HG03439 (cell line): ENCODE data around the gene SON.
"Not testable (repeated sequence)": the region's sequence is repeated elsewhere in the genome, so short reads cannot be mapped to it uniquely, and the experiment has no call there.

Experiments
- ATAC-seq: cut with Tn5 transposase; IDR thresholded peaks from one replicate; pipeline ENCODE4 v1.9.1; 2021; ENCODE audit warnings: mild to moderate bottlenecking, moderate library complexity; ENCODE audit not compliant: unreplicated experiment

The SON gene

GRCh38 chr21:33566514-33566913, 23.7 kb downstream of the SON start:
- no peak for ATAC-seq

- no peak for ATAC-seq
Measured at GRCh38 chr21:33567914-33568313, 25.1 kb downstream of the SON start.

GRCh38 chr21:33568448-33568847, 25.6 kb downstream of the SON start:
- no peak for ATAC-seq

DNA sequence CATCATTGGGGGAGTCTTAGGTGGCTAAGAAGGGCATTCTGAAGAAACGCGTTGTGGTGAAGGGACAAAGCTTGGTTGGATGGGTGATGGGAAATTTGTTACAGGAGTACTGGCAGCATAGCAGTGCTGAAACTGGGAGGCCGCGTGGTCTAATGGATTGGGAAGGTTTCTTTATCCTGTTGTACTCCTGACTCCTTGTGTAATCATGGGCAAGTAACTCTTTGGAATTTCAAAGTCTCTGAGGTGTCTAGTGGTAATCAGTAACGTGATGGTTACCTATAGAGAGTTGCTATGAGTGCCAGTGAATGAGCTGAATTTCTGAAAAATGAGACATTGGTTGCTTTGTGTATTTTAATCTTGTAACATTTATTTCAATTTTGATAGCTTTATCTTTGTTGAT, 27.2 kb downstream of the SON start:
- no peak for ATAC-seq

DNA sequence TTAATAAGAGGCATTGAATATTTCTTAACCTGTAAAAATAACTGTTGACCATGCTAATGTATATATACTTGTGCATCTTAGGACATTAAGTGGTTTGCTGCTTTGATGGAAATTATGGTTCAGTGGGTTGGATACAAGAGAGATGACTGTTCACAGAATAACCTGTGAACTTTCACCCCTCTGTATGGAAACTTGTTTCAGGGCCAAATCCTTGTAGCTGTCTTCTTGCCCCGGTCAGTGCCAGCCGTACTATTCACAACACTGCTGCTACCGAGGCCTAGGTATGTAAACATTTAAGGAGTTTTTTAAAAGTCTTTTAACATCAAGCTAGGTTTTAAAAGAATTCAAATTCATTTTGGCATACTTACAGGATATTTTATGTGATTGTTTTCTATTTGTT, 29.5 kb downstream of the SON start:
- ATAC-seq: no peak

- ATAC-seq: not testable (repeated sequence)
Measured at GRCh38 chr21:33576741-33577141, 33.9 kb downstream of the SON start.

DNA sequence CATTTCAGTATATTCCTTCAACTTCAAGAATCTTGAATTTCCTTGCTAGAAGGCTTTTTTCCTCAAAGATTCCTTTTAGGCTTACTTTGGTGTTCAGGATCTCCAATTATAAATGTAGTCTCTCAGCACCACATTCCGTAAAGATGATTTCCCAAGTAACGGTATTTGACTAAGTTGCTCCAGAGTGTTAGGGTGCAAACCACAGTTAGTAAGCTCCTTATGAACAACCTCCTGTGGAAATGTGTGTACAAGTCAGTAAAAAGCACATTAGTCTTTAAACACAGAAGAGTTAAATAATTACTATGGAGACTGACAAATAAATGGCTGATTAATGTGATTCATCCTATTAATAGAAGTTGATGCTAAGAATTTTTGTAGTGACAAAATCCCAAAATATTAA, 35.4 kb downstream of the SON start:
- no peak for ATAC-seq

GRCh38 chr21:33578959-33579542, 36.2 kb downstream of the SON start:
- no peak for ATAC-seq

GRCh38 chr21:33584455-33584854, 41.6 kb downstream of the SON start:
- no peak for ATAC-seq

- no peak for ATAC-seq
Measured at GRCh38 chr21:33586927-33587326, 44.1 kb downstream of the SON start.

DNA sequence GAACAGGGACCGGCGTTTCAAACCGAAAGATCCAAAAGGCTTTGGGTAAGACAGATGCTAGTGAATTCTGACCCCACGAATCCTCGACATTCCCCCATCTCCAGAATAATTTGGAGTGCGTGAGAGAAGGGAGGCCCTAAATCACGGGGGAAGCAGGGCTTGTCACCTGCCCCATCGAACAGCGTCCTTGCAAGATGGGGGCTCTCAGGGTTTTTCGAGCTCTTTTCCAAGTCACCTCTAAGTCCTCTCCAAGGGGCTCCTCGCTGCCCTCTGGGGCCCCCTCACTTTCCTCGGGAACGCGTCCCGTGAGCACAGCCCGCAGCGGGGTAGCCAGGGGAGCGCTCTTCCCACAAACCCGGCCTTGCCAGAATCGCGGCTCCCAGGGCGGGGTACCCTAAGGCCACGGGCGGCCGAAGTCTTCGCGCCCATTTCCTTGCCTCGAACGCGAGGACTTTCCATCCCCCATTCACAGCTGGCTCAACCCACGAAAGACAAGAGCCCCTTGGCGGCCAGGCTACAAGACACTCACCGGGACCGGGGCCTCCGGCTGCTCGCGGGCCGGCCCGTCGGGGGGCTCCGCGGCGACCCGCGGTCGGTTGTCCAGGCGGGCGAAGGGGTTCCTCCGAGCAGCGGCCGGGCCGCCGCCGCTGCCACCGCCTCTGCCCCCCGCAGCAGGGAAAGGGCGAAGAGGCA, 45.1 kb downstream of the SON start:
- peak; percentile 30 for ATAC-seq

GRCh38 chr21:33588485-33589335, 45.9 kb downstream of the SON start, which contains the start of gene DONSON:
DONSON (minus strand) TSS chr21:33588684; CDS start chr21:33588641, 43 bp downstream.
- peak; percentile 91 for ATAC-seq

- no peak for ATAC-seq
Measured at GRCh38 chr21:33598051-33598450, 55.2 kb downstream of the SON start.

DNA sequence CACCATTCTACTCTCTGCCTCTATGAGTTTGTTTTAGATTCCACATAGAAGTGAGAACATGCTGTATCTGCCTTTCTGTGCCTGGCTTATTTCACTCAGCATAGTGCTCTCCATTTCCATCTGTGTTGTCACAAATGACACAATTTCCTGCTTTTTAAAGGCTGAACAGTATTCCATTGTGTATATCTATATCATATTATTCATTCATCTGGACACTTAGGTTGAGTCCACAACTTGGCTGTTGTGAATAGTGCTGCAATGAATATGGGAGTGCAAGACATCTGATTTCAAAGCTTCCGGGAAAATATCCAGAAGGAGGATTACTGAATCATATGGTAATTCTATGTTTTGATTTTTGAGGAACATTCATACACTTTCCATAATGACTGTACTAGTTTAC, 65.7 kb downstream of the SON start:
- ATAC-seq: no peak

- ATAC-seq: no peak
Measured at GRCh38 chr21:33611006-33611744, 68.3 kb downstream of the SON start.

GRCh38 chr21:33617565-33617964, 74.7 kb downstream of the SON start:
- not testable (repeated sequence) for ATAC-seq

GRCh38 chr21:33618407-33618806, 75.6 kb downstream of the SON start:
- ATAC-seq: no peak

- no peak for ATAC-seq
Measured at GRCh38 chr21:33619726-33620125, 76.9 kb downstream of the SON start.

- ATAC-seq: no peak
Measured at GRCh38 chr21:33622253-33622652, 79.4 kb downstream of the SON start.

- ATAC-seq: not testable (repeated sequence)
Measured at GRCh38 chr21:33626151-33626550, 83.3 kb downstream of the SON start.
